GM23248 (cell line): Measurements from ENCODE around the gene C1QBP. TPM values are rescaled to one million over a fixed set of nuclear protein-coding genes. Genes with fewer than 3 reads are reported as not detected.

Experiments used
- DNase-seq: peaks from one replicate; pipeline ENCODE4 v3.0.0-alpha.2; 2015
- H2AFZ ChIP-seq: fragments of 200-600 bp; sonication (generic); 2 replicates; pipeline ENCODE4 v1.6.1; 2016; ENCODE audit warnings: antibody characterized with exemption
- H3F3A ChIP-seq: fragments of 200-600 bp; sonication (generic); 2 replicates; pipeline ENCODE4 v1.6.1; 2016; ENCODE audit warnings: mild to moderate bottlenecking, antibody characterized with exemption, mixed run types; ENCODE audit not compliant: insufficient read depth
- H3K27ac ChIP-seq: fragments of 200-600 bp; sonication (generic); 2 replicates; pipeline ENCODE4 v1.5.1; 2016; ENCODE audit warnings: mild to moderate bottlenecking
- H3K27me3 ChIP-seq: fragments of 200-600 bp; sonication (generic); replicated peaks from 2 replicates; pipeline ENCODE4 v1.6.1; 2016; ENCODE audit warnings: mild to moderate bottlenecking; ENCODE audit not compliant: insufficient read depth
- H3K36me3 ChIP-seq: fragments of 200-600 bp; sonication (generic); 2 replicates; pipeline ENCODE4 v1.6.1; 2016; ENCODE audit warnings: low read depth, mild to moderate bottlenecking
- H3K4me1 ChIP-seq: fragments of 200-600 bp; sonication (generic); 2 replicates; pipeline ENCODE4 v1.6.1; 2016; ENCODE audit warnings: mild to moderate bottlenecking; ENCODE audit not compliant: insufficient read depth
- H3K4me2 ChIP-seq: fragments of 200-600 bp; sonication (generic); one replicate; pipeline ENCODE4 v1.6.1; 2016; ENCODE audit warnings: mild to moderate bottlenecking; ENCODE audit not compliant: unreplicated experiment
- H3K4me3 ChIP-seq: fragments of 200-600 bp; sonication (generic); 2 replicates; pipeline ENCODE4 v1.5.1; 2016; ENCODE audit warnings: mild to moderate bottlenecking
- H3K79me2 ChIP-seq: fragments of 200-600 bp; sonication (generic); 2 replicates; pipeline ENCODE4 v1.6.1; 2016; ENCODE audit warnings: mild to moderate bottlenecking; ENCODE audit not compliant: insufficient read depth
- H3K9ac ChIP-seq: fragments of 200-600 bp; sonication (generic); 2 replicates; pipeline ENCODE4 v1.6.1; 2016; ENCODE audit warnings: mild to moderate bottlenecking
- H3K9me2 ChIP-seq: fragments of 200-600 bp; sonication (generic); 2 replicates; pipeline ENCODE4 v1.6.1; 2016; ENCODE audit warnings: mixed run types, mild to moderate bottlenecking, moderate library complexity; ENCODE audit not compliant: insufficient read depth
- H3K9me3 ChIP-seq: fragments of 200-600 bp; sonication (generic); one replicate; pipeline ENCODE4 v1.6.1; 2017; ENCODE audit warnings: low read depth
- H4K20me1 ChIP-seq: fragments of 200-600 bp; sonication (generic); 2 replicates; pipeline ENCODE4 v1.6.0; 2016; ENCODE audit not compliant: insufficient read depth
- EZH2 ChIP-seq: fragments of 200-600 bp; sonication (generic); IDR thresholded peaks from 2 replicates; pipeline ENCODE4 v1.6.1; 2018; ENCODE audit warnings: antibody characterized with exemption, mild to moderate bottlenecking; ENCODE audit not compliant: insufficient read depth, poor library complexity, severe bottlenecking
- EZH2phosphoT487 ChIP-seq: fragments of 200-600 bp; sonication (generic); IDR thresholded peaks from 2 replicates; pipeline ENCODE4 v1.6.1; 2018; ENCODE audit warnings: antibody characterized with exemption, moderate library complexity, mild to moderate bottlenecking, low read depth; ENCODE audit not compliant: insufficient read depth
- WGBS, 2 experiments: methylation state at CpG; one replicate each; pipeline ENCODE4 v1.1.6; 2015 to 2017; ENCODE audit warnings: low lambda C conversion rate in 2 of 2, low coverage in 1 of 2; ENCODE audit errors: missing lambda C conversion rate in 2 of 2; 5-methylcytosine and 5-hydroxymethylcytosine counted together
- in situ Hi-C: fragments of 300-500 bp; cut with MboI; formaldehyde crosslinking; loops from 2 replicates; pipeline ENCODE4 v1.15.0; 2020
- polyA plus RNA-seq: library from polyadenylated mRNA; unstranded; fragments of >200 nt; fragmentation: Nextera tagmentation; extraction: Ambion mirVana; gene quantifications from 2 replicates; pipeline ENCODE4 v1.2.1, GENCODE V29; 2016
- total RNA-seq: library from RNA; depleted of rRNA; stranded (reverse); fragments of >200 nt; shearing (Covaris generic); gene quantifications from 2 replicates; pipeline ENCODE4 v1.2.3, GENCODE V29; 2014

Gene C1QBP
- total and polyA plus RNA-seq, 2 experiments from 2014 or later: 131 to 235 TPM

DNA sequence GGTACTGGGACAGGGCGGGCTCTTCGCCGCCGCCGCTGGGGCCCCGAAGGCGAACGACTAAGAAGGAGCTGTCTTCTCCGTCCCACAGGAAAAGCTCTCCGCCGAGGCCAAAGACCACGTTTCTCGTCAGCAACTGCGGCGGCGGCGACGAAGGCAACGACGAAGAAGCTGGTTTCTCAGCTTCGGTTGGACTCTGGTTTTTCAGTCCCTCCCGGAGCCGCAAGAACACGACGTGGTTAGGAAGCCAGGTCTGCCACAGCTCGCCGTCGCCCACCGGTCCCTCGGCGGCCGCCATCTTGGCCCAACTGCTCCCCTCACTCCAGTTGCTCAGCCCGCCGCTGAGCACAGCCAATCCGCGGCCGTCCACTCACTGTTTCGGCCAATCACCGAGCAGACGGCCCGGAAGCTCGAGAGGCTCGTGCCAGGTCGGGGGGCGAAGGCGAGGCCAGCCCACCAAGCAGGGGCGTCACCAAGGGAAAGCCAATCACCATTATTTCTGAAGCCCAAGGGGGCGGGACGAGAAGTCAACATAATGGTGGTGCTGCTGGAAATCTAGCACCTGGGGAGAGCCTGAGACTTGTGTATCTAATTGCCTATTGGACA lies 19.5 kb downstream of the C1QBP start, which contains the start of gene NUP88:
TSS of gene NUP88 (minus strand) at position 307 of the 603 bp plus-strand sequence. CDS start at position 295, 12 bp downstream.
- Histone ChIP-seq H3K4me3 (peak within 1 kb of the TSS; percentile 96), H3F3A (peaks cover 20% of the 10 kb centered on the region), H3K27me3 (no peaks in the 10 kb centered on the region), H3K9me2 (no peaks in the 10 kb centered on the region), H4K20me1 (no peaks in the 10 kb centered on the region), H3K36me3 (no peaks in the 10 kb centered on the region; the same call in 1 of the 2 replicates), H3K4me2 (peak within 1 kb of the TSS; percentile 98), H3K4me1 (peaks cover 22% of the 10 kb centered on the region), H2AFZ (peak within 1 kb of the TSS; percentile 98), H3K79me2 (peaks cover 57% of the 10 kb centered on the region), H3K9me3 (no peaks in the 10 kb centered on the region), H3K27ac (peak within 1 kb of the TSS; percentile 85), H3K9ac (peak within 1 kb of the TSS; percentile 94)
- WGBS, 2 experiments: 1 to 2% methylated on average over 47 to 49 of the region's 49 CpGs
- in situ Hi-C loops: no loop called here
- DNase-seq: peak; percentile 98
- TF ChIP-seq EZH2 (no peak), EZH2phosphoT487 (no peak)

- peak; percentile 69 for DNase-seq
- H3K9ac ChIP-seq: peak overlapping the region; percentile 94
- H3K27ac ChIP-seq: peak overlapping the region; percentile 85
- peaks cover 26% of the 10 kb centered on the region for H3F3A ChIP-seq
- H3K79me2 ChIP-seq: peaks cover 57% of the 10 kb centered on the region
- no peaks in the 10 kb centered on the region; the same call in 1 of the 2 replicates for H3K36me3 ChIP-seq
- no peaks in the 10 kb centered on the region for H3K27me3 ChIP-seq
- H3K4me3 ChIP-seq: peak overlapping the region; percentile 96
- in situ Hi-C loops: no loop called here
- TF ChIP-seq EZH2: no peak
- TF ChIP-seq EZH2phosphoT487: no peak
- 0 to 2% methylated on average over 26 of the region's 26 CpGs for WGBS, 2 experiments
- peaks cover 27% of the 10 kb centered on the region for H3K4me1 ChIP-seq
- no peaks in the 10 kb centered on the region for H3K9me3 ChIP-seq
- peak overlapping the region; percentile 98 for H2AFZ ChIP-seq
- H4K20me1 ChIP-seq: no peaks in the 10 kb centered on the region
- peak overlapping the region; percentile 98 for H3K4me2 ChIP-seq
- no peaks in the 10 kb centered on the region for H3K9me2 ChIP-seq
Measured at GRCh38 chr17:5418858-5419355, 20.0 kb downstream of the C1QBP start.

- Histone ChIP-seq H3K9ac (no peak overlapping the region), H4K20me1 (no peaks in the 10 kb centered on the region), H3K79me2 (peaks cover 72% of the 10 kb centered on the region), H3K4me1 (peaks cover 31% of the 10 kb centered on the region), H2AFZ (no peak overlapping the region), H3K36me3 (peaks cover 13% of the 10 kb centered on the region; the same call in 1 of the 2 replicates), H3K4me3 (no peak overlapping the region), H3K4me2 (no peak overlapping the region), H3K27me3 (no peaks in the 10 kb centered on the region), H3F3A (peaks cover 31% of the 10 kb centered on the region), H3K9me2 (no peaks in the 10 kb centered on the region), H3K9me3 (no peaks in the 10 kb centered on the region), H3K27ac (no peak overlapping the region)
- no peak for TF ChIP-seq EZH2phosphoT487
- TF ChIP-seq EZH2: no peak
- no peak for DNase-seq
- WGBS, 2 experiments: 100% methylated on average over 2 of the region's 2 CpGs
- in situ Hi-C loops: no loop called here
Measured at GRCh38 chr17:5416901-5417300, 22.1 kb downstream of the C1QBP start.

DNA sequence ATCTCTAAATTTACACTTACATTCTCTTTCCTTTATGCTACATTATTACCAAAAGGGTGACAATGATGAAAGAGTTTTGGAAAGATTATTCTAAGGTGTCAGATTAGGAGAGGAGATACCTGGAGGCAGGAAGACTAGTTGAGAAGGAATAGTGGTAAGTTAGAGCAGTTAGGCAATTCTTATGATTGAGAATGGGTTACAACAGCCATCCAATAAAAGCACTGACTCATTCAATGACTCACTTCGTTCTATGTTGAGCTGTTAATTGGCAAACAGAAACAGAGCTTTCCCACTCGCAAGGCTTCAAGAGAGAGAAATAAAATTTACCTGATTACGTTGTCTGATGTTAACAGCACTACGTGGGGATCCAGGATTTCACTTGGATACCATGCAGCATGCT lies 25.3 kb downstream of the C1QBP start:
- 8 to 13% methylated on average over 4 of the region's 4 CpGs for WGBS, 2 experiments
- H3K36me3 ChIP-seq: peaks cover 43% of the 10 kb centered on the region
- no peaks in the 10 kb centered on the region for H3K9me3 ChIP-seq
- no peak for TF ChIP-seq EZH2
- TF ChIP-seq EZH2phosphoT487: no peak
- H3K27me3 ChIP-seq: no peaks in the 10 kb centered on the region
- DNase-seq: peak; percentile 95
- H3K27ac ChIP-seq: peak overlapping the region; percentile 86
- H3K4me1 ChIP-seq: peaks cover 24% of the 10 kb centered on the region
- H3K9ac ChIP-seq: peak overlapping the region; percentile 58
- H3K4me2 ChIP-seq: peak overlapping the region; percentile 59
- in situ Hi-C loops: no loop called here
- peak overlapping the region; percentile 40 for H3K4me3 ChIP-seq
- H3K9me2 ChIP-seq: no peaks in the 10 kb centered on the region
- no peaks in the 10 kb centered on the region for H4K20me1 ChIP-seq
- H2AFZ ChIP-seq: no peak overlapping the region
- peaks cover 27% of the 10 kb centered on the region for H3F3A ChIP-seq
- peaks cover 72% of the 10 kb centered on the region for H3K79me2 ChIP-seq
